ENCODE data around the gene UBE2E1. TPM values are rescaled to one million over a fixed set of nuclear protein-coding genes. Genes with fewer than 3 reads are reported as not detected.
"Not testable (repeated sequence)": the region's sequence is repeated elsewhere in the genome, so short reads cannot be mapped to it uniquely, and the experiment has no call there.

Gene UBE2E1
- total RNA-seq, 2 experiments from 2014 or later: 54.0 to 54.9 TPM

DNA sequence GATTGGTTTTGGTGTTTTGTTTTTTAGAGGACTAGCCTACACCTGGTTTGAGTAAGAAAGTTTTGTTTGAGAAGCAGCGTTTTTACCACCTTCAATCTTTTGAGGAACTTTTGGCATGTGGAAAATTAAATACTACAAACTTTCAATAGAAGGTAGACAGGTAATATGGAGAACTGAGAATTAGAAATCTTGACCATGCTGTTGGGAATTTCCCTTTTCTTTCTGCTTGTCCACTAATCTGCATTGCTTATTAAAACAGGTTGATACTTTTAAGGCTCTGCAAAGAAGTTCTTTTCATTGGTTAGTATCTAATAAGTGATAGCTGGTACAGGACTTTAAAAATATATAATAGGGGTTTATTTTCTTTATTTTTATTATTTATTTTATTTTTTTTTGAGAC, 31.9 kb downstream of the UBE2E1 start:
- no peak overlapping the region for H3K27ac Mint-ChIP-seq
- H3K36me3 Mint-ChIP-seq (ENCODE audit: low read depth): no peaks in the 10 kb centered on the region
- DNase-seq (no peak), ATAC-seq (no peak)
- H3K27me3 Mint-ChIP-seq (ENCODE audit: low read depth): no peaks in the 10 kb centered on the region
- ChIA-PET CTCF (interaction anchor here (0.8 to 1.4 kb wide), 3 partner anchors 9 to 53 kb away, joined by 3 to 6 read pairs (median 3); no protein-coding TSS in a partner anchor), POLR2A (interaction anchor here (1.6 kb wide), 1 partner anchor 79 kb away, joined by 4 read pairs; the partner anchor contains the start of genes NKIRAS1 and RPL15)
- H3K4me3 Mint-ChIP-seq: no peak overlapping the region
- H3K9me3 Mint-ChIP-seq (ENCODE audit: insufficient read depth): no peaks in the 10 kb centered on the region
- H3K4me1 Mint-ChIP-seq (ENCODE audit: low read depth): no peaks in the 10 kb centered on the region

DNA sequence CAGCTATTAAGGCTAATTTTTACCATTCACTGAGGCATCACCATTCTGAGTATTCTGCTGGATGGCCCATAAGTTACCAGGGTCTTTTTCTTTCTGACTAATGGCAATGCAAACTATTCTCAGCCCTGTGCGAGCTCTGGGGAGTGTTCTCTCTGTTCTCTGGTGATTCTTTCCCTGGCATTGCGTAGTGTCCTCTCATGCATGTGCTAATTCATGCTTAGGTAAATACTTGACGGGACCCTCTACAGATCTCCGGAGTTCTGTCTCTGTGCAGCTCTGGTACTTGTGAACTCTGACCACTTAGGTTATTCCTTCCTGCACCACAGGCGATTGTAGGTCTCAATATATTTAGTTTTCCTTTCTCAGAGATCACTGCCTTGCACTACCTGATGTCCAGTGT, 34.8 kb downstream of the UBE2E1 start:
- Mint-ChIP-seq H3K36me3 (ENCODE audit: low read depth) (no peaks in the 10 kb centered on the region), H3K27me3 (ENCODE audit: low read depth) (no peaks in the 10 kb centered on the region), H3K4me1 (ENCODE audit: low read depth) (no peaks in the 10 kb centered on the region), H3K27ac (no peak overlapping the region), H3K9me3 (ENCODE audit: insufficient read depth) (no peaks in the 10 kb centered on the region), H3K4me3 (no peak overlapping the region)
- ChIA-PET CTCF (interaction anchor here (1.1 kb wide), 2 partner anchors 9 to 12 kb away, joined by 3 read pairs; no protein-coding TSS in a partner anchor), POLR2A (no interaction called here)
- DNase-seq (no peak), ATAC-seq (no peak)

DNA sequence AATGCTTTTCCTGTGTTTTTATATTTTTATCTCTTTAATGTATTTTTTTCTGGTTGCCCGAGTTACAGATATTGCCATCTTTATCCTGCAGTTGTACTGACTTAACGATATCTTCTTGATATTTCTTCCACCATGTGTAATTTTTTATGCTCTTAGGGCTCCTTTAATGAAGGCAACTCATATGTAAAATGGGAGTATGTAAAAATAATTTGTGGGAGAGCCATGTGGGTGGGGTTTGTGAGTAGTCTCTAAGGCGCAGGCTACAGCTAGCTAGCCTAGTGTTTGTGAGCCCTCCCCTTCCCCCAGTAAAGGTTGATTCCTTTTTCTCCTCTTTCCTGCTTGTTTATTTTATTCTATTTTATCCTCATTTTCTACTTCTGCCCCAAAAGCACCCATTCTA, 38.1 kb downstream of the UBE2E1 start:
- Mint-ChIP-seq H3K36me3 (ENCODE audit: low read depth) (peaks cover 2% of the 10 kb centered on the region), H3K4me3 (no peak overlapping the region), H3K27ac (no peak overlapping the region), H3K9me3 (ENCODE audit: insufficient read depth) (no peaks in the 10 kb centered on the region), H3K4me1 (ENCODE audit: low read depth) (no peaks in the 10 kb centered on the region), H3K27me3 (ENCODE audit: low read depth) (no peaks in the 10 kb centered on the region)
- POLR2A ChIA-PET: no interaction called here
- no peak for DNase-seq
- CTCF ChIA-PET: no interaction called here
- no peak for ATAC-seq

DNA sequence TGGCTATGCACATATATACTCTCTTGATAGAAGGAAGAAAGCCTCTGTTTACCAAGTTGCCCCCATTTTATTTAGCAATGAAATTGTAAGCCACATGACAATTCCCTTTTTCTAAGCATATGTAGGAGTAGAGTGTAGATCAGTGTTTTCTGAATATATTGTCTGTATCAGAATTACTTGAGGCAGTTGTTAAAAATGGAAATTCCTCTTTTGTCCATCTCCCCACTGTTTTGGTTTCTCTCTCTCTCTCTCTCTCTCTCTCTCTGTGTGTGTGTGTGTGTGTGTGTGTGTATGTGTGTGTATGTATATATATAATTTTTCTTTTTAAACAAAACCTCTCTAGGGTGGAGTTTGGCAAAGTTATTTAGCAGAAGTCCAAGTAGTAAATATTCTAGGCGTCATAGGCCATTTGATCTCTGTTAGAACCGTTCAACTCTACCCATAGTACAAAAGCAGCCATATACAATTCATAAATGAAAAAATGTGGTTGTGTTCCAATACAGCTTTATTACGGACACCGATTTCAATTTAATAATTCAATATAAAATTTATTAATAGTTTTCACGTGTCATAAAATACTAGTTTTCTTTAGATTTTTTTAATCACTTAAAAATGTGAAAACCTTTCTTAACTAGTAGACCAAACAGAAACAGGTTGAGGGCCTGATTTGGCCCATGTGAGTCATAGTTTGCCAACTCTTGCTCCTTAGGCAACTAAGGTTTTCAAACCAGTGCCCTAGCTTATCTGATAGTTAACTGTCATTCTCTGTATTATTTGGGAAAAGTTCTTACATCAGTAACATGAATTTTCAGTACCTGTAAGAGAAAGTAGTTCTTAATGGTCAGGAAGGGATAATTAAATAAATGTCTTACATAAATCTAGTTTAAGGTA, 39.8 kb downstream of the UBE2E1 start:
- ChIA-PET POLR2A (no interaction called here), CTCF (interaction anchor here (1.2 to 2.4 kb wide), 3 partner anchors 8 to 33 kb away, joined by 3 to 6 read pairs (median 4); no protein-coding TSS in a partner anchor)
- H3K4me3 Mint-ChIP-seq: no peak overlapping the region
- no peak overlapping the region for H3K27ac Mint-ChIP-seq
- ATAC-seq (no peak), DNase-seq (no peak)
- no peaks in the 10 kb centered on the region for H3K27me3 Mint-ChIP-seq (ENCODE audit: low read depth)
- H3K9me3 Mint-ChIP-seq (ENCODE audit: insufficient read depth): no peaks in the 10 kb centered on the region
- H3K36me3 Mint-ChIP-seq (ENCODE audit: low read depth): peaks cover 4% of the 10 kb centered on the region
- H3K4me1 Mint-ChIP-seq (ENCODE audit: low read depth): no peaks in the 10 kb centered on the region

DNA sequence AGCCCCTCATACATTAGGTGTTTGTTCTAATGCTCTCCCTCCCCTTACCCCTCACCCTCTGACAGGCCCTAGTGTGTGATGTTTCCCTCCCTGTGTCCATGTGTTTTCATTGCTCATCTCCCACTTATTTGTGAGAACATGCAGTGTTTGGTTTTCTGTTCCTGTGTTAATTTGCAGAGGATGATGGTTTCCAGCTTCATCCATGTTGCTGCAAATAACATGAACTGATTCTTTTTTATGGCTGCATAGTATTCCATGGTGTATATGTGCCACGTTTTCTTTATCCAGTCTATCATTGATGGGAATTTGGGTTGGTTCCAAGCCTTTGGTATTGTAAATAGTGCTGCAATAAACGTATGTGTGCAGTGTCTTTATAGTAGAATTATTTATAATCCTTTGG, 43.7 kb downstream of the UBE2E1 start:
- H3K9me3 Mint-ChIP-seq (ENCODE audit: insufficient read depth); DNase-seq; ATAC-seq; H3K4me1 Mint-ChIP-seq (ENCODE audit: low read depth); H3K27me3 Mint-ChIP-seq (ENCODE audit: low read depth); CTCF ChIA-PET; POLR2A ChIA-PET; H3K27ac Mint-ChIP-seq; H3K4me3 Mint-ChIP-seq: not testable (repeated sequence)
- H3K36me3 Mint-ChIP-seq (ENCODE audit: low read depth): peaks cover 26% of the 10 kb centered on the region

DNA sequence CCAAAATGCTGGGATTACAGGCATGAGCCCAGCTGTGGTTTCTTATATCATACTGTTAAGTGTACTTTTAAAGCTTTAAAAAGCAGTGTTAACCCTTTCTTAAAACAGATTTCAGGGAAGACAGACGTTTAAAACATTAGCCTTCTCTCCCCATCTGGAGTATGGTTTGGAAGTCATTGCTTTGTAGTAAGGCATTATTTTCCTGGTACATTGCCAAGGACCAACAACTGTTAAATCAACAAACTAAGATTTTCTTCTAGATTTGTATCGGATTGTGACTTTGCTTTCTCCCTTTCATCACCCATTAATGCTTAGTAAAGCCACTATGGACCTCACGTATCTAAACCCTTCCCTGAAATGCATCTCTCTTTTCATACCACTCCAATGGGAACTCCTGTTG, 50.5 kb downstream of the UBE2E1 start:
- Mint-ChIP-seq H3K27ac (no peak overlapping the region), H3K27me3 (ENCODE audit: low read depth) (no peaks in the 10 kb centered on the region), H3K4me3 (no peak overlapping the region), H3K9me3 (ENCODE audit: insufficient read depth) (peaks cover 7% of the 10 kb centered on the region), H3K4me1 (ENCODE audit: low read depth) (peaks cover 35% of the 10 kb centered on the region), H3K36me3 (ENCODE audit: low read depth) (peaks cover 18% of the 10 kb centered on the region)
- ChIA-PET POLR2A (no interaction called here), CTCF (no interaction called here)
- DNase-seq (no peak), ATAC-seq (no peak)

DNA sequence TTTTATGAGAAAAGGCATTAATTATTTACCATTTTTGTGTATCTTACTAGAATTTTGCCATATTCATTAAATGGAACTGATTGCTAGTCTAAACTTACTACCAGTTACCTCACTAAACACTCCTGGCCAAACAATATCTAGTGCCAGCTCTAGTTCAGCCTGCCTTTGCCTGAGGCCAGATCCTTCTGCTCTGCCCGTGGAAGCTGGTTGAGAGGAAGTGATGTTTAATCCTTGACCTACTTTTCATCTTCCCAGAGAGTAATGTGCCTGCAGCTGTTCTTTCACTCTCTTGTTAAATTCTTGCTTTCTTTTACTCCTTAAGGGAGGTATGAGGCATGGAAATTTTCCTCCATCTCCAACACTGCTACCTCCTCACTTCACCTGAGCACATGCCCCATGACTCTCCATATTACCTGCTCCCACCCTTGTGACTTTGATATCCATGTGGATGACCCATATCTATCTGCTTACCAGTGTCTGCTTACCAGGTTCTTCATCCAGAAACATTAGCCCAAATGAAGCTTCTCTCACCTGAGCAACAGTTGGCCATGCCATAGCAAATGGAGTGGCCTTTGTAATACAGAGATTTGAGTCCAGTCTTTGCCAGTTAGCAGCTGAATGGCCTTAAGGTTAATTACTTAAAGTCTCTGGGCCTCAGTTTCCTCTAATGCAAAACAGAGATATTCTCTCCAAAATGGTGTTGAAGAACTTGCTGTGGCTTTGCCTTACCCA, 53.4 kb downstream of the UBE2E1 start:
- no peak overlapping the region for H3K27ac Mint-ChIP-seq
- H3K9me3 Mint-ChIP-seq (ENCODE audit: insufficient read depth): no peaks in the 10 kb centered on the region
- ATAC-seq: no peak

DNA sequence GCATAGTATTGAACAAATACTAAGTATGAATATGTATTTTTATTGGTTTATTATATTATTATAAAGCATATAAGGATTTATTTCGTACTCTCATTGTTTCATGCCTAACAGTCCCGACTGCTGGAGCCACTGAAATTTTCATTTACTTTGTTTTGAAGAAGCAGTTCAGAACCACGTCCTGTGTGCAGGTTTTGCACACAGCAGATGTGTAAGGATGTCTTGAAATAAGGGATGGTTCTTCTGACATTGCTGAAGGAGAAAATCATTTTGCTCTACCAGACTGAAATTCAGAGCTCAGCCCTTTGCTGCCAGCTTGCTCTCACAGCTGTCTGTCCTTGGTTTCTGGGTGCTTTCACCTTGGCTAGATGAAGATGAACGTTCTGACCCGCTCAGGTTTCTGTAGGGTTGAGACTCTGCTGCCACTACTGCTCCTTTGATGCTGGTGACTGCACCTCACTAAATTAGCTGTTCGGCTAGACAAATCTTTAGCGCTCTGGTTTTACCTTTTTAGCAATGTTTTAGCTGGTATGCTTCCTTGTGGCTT, 54.2 kb downstream of the UBE2E1 start:
- ChIA-PET CTCF (interaction anchor here (0.8 to 2.3 kb wide), 3 partner anchors 24 to 29 kb away, joined by 3 to 6 read pairs (median 4); no protein-coding TSS in a partner anchor), POLR2A (interaction anchor here (0.6 to 3.5 kb wide), 2 partner anchors 29 to 57 kb away, joined by 3 to 14 read pairs; partner anchors contain the start of genes NKIRAS1 and RPL15)
- Mint-ChIP-seq H3K36me3 (ENCODE audit: low read depth) (peaks cover 4% of the 10 kb centered on the region), H3K4me3 (no peak overlapping the region), H3K27me3 (ENCODE audit: low read depth) (no peaks in the 10 kb centered on the region), H3K4me1 (ENCODE audit: low read depth) (peaks cover 37% of the 10 kb centered on the region), H3K27ac (peak overlapping the region; percentile 44), H3K9me3 (ENCODE audit: insufficient read depth) (no peaks in the 10 kb centered on the region)
- peak; percentile 27 for ATAC-seq
- DNase-seq: no peak

More for the DNA sequence above, 53.4 kb downstream of the UBE2E1 start:
- no peak for DNase-seq
- Mint-ChIP-seq H3K4me1 (ENCODE audit: low read depth) (peaks cover 37% of the 10 kb centered on the region), H3K4me3 (no peak overlapping the region), H3K27me3 (ENCODE audit: low read depth) (no peaks in the 10 kb centered on the region), H3K36me3 (ENCODE audit: low read depth) (peaks cover 4% of the 10 kb centered on the region)
- CTCF ChIA-PET: interaction anchor here (0.9 to 2.3 kb wide), 5 partner anchors 23 to 58 kb away, joined by 3 to 6 read pairs (median 4); partner anchors contain the start of genes NKIRAS1 and RPL15
- POLR2A ChIA-PET: interaction anchor here (0.5 to 3.5 kb wide), 2 partner anchors 32 to 58 kb away, joined by 7 to 14 read pairs; partner anchors contain the start of genes NKIRAS1 and RPL15

DNA sequence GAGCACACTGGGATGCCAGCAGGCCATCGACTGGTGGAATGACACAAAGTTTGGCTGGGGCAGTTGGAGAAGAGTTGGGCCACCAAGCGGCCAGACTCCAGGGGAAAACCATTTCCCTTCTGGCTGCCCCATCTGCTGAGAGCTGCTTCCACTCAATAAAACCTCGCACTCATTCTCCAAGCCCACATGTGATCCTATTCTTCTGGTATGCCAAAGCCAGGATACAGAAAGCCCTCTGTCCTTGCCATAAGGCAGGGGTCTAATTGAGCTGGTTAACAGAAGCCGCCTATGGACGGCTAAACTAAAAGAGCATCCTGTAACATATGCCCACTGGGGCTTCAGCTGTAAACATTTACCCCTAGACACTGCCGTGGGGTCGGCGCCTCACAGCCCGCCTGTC, 55.9 kb downstream of the UBE2E1 start:
- Mint-ChIP-seq H3K9me3 (ENCODE audit: insufficient read depth) (no peaks in the 10 kb centered on the region), H3K27ac (no peak overlapping the region), H3K36me3 (ENCODE audit: low read depth) (peaks cover 4% of the 10 kb centered on the region), H3K4me3 (no peak overlapping the region), H3K4me1 (ENCODE audit: low read depth) (peaks cover 34% of the 10 kb centered on the region), H3K27me3 (ENCODE audit: low read depth) (no peaks in the 10 kb centered on the region)
- ChIA-PET CTCF (no interaction called here), POLR2A (no interaction called here)
- ATAC-seq (no peak), DNase-seq (no peak)

DNA sequence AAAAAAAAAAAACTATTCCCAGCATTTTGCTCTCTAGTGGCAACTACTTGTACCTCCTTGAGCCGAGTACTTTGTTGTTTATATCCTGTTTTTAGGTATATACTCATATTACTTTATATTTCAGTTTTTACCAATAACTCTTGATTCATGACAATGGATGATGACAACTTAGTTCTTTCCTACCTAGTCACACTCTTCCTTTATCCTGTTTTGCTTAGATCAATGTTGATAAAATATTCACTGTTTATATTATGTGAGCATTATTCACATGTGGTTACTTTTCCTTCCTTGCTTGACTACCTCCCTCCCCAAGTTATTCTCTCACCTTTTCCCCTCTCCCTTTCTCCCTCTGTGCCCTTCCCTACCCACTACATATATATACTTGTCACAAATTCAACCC, 57.3 kb downstream of the UBE2E1 start:
- DNase-seq: no peak
- Mint-ChIP-seq H3K4me3 (no peak overlapping the region), H3K27ac (no peak overlapping the region), H3K27me3 (ENCODE audit: low read depth) (no peaks in the 10 kb centered on the region), H3K36me3 (ENCODE audit: low read depth) (peaks cover 4% of the 10 kb centered on the region), H3K9me3 (ENCODE audit: insufficient read depth) (no peaks in the 10 kb centered on the region), H3K4me1 (ENCODE audit: low read depth) (peaks cover 22% of the 10 kb centered on the region)
- ChIA-PET POLR2A (no interaction called here), CTCF (no interaction called here)
- no peak for ATAC-seq

DNA sequence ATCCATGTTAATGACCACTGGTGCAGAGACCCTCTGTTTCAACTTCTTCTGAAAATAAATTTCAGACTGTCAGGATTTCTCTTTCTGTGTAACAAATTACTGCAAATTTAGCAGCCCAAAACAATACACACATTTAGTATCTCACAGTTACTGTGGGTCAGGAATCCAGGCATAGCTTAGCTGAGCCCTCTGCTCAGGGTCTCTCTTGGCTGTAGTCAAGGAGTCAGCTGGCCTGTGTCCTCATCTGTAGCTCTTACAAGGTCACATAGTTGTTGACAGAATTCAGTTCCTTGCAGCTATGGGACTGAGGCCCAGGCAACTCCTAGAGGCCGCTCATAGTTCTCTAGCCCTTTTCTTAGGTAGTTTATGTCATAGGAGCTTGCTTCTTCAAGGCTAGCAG, 59.2 kb downstream of the UBE2E1 start:
- Mint-ChIP-seq H3K4me1 (ENCODE audit: low read depth) (peaks cover 9% of the 10 kb centered on the region), H3K9me3 (ENCODE audit: insufficient read depth) (no peaks in the 10 kb centered on the region), H3K36me3 (ENCODE audit: low read depth) (peaks cover 4% of the 10 kb centered on the region), H3K27ac (no peak overlapping the region), H3K27me3 (ENCODE audit: low read depth) (no peaks in the 10 kb centered on the region), H3K4me3 (no peak overlapping the region)
- ATAC-seq: no peak
- ChIA-PET POLR2A (no interaction called here), CTCF (interaction anchor here (0.6 to 2.3 kb wide), 2 partner anchors 11 to 905 kb away, joined by 3 to 6 read pairs; no protein-coding TSS in a partner anchor)
- DNase-seq: no peak
